C4-2B (cell line): ENCODE results near the gene TLL2.

Experiments
- CTCF ChIP-seq: fragments of 450-650 bp; conservative IDR thresholded peaks from 2 replicates; pipeline ENCODE4 v1.5.1; 2017; ENCODE audit warnings: mild to moderate bottlenecking
- ZFX ChIP-seq: fragments of 450-650 bp; IDR thresholded peaks from 2 replicates; pipeline ENCODE4 v1.6.1; 2017

- no peak for TF ChIP-seq CTCF
- TF ChIP-seq ZFX: no peak
Measured at GRCh38 chr10:96418582-96418981, 95.1 kb downstream of the TLL2 start.
